HUDEP-2 (cell line): ENCODE data around the gene TADA2B.
A peak's percentile ranks its signal among the peaks of the same experiment; 100 is the strongest.
"Not testable (repeated sequence)": the region's sequence is repeated elsewhere in the genome, so short reads cannot be mapped to it uniquely, and the experiment has no call there.

ENCODE experiments used
- DNase-seq, 76 experiments: peaks; one replicate each; lab custom pipeline; 2025; ENCODE audit not compliant: unreplicated experiment in 76 of 76; lab: John Stamatoyannopoulos, UW

The TADA2B gene

DNA sequence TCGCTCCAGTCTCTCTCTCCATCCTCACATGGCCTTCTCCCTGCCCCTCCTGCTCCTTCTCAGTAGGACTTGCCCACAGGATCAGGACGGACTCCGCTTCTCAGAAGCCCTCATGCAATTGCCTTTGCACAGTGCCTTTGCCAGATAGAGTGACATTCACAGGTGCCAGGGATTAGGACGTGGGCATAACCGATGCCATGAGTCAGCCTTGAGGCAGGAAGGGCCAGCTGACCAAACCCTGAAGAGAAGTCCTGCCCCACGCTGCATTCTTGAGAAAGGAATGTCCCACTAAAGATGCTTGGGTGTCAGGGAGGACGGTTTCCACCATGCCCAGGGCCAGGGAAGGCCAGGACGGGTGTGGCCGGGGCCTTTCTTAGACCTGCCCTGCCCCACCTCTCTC lies 31.3 kb downstream of the TADA2B start:
- DNase-seq, result no peak

DNA sequence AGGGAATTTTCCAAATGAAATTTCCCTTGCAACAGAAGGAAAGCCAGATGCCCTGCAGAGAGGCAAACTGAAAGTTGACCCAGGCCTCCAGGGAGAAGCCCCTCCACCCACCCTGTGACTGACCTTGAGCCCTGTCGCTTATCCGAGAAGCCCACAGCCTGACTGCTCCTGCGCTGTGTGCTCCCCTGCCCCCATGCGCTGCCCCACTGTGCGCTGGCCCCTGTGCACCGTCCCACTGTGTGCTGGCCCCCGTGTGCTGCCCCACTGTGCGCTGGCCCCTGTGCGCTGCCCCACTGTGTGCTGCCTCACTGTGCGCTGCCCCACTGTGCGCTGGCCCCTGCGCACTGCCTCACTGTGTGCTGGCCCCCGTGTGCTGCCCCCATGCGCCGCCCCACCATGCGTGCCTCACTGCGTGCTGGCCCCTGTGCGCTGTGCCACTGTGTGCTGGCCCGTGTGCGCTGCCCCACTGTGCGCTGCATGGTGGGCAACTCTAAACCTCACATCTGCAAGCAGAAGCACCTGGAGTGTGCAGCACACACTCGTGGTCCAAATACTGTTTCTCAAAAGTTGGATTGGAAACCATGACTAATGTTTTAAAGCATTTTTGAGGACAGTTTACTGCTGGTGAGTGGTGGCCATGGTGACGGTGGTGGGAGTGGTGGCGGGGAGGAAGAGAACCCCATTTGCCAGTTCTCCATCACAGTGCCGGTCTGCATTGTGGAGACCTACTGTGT lies 33.0 kb downstream of the TADA2B start:
- DNase-seq, result no peak

- no peak for DNase-seq
Observed at GRCh38 chr4:7076696-7077082, 33.5 kb downstream of the TADA2B start.

GRCh38 chr4:7077371-7077770 lies 34.2 kb downstream of the TADA2B start:
- no peak for DNase-seq

DNA sequence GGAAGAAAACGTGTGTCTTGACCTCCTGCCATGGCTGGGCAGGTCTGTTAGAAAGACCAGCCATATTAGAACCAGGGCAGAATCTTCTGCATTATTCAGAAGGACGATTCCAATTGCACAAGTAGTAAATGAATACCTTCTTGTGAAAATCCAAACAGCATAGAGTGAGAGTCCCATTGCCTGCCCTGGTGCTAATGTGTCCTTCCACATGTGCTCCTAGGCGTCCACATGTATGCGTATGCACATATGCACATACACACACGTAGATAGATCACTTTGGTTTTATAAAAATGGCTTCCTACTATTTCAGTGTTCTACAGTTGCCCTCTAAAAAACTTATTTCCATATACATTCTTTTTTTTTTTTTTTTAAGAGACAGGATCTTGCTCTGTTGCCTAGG lies 34.9 kb downstream of the TADA2B start:
- no peak for DNase-seq

DNA sequence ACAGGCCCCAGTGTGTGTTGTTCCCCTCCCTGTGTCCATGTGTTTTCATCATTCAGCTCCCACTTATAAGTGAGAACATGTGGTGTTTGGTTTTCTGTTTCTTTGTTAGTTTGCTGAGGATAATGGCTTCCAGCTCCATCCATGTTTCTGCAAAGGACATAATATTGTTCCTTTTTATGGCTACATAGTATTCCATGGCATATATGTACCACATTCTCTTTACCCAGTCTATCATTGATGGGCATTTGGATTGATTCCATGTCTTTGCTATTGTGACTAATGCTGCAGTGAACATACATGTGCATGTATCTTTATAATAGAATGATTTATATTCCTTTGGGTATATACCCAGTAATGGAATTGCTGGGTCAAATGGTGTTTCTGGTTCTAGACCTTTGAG lies 36.3 kb downstream of the TADA2B start:
- DNase-seq, result not testable (repeated sequence)

- not testable (repeated sequence) for DNase-seq
Observed at GRCh38 chr4:7079909-7080308, 36.7 kb downstream of the TADA2B start.

DNA sequence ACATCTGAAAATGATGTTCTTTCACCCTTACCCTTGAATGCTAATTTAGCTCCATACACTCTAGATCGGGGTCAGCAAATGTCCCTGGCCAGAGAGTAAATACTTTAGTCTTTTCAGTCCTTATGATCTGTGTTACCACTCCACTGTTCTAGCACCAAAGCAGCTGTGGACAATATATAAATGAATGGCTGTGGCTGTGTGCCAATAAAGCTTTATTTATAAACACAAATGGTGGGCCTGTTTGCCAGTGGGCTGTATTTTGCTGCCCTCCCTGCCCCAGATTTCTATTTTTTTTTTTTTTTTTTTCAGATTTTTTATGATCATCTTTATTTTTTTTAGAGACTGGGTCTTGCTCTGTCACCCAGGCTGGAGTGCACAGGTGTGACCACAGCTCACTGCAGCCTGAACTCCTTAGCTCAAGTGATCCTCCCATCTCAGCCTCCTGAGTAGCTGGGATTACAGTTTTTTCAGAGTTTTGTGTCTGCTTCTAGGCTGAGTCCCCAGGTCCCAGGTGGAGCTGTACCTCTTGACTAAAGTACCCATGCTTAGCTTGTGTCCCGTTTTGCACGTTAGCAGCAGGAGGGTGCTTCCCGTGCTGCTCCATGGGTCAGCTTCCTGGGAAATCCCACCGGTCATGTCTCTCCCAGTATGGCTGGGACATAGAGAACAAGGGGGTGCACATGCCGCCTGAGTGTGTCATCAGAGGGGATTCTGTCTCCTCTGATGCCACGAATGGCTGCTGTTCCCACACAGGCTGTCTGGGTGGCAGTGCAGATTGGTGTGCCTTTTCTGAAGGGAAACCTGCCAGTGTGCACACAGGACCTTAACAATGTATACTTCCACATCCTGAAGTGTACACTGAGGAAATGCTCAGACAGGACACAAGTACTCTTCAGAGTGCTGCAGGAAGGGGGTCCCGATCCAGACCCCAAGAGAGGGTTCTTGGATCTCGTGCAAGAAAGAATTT lies 40.7 kb downstream of the TADA2B start:
- DNase-seq, result no peak

DNA sequence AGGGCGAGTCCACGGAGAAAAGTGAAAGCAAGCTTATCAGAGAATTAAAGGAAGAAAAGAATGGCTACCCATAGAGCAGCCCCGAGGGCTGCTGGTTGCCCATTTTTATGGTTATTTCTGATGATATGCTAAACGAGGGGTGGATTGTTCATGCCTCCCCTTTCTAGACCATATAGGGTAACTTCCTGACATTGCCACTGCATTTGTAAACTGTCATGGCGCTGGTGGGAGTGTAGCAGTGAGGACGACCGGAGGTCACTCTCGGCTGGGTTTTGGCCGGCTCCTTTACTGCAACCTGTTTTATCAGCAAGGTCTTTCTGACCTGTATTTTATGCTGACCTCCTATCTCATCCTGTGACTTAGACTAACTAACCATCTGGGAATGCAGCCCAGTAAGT lies 41.4 kb downstream of the TADA2B start:
- DNase-seq, result peak in 1 of 76 experiments; percentile 9

DNA sequence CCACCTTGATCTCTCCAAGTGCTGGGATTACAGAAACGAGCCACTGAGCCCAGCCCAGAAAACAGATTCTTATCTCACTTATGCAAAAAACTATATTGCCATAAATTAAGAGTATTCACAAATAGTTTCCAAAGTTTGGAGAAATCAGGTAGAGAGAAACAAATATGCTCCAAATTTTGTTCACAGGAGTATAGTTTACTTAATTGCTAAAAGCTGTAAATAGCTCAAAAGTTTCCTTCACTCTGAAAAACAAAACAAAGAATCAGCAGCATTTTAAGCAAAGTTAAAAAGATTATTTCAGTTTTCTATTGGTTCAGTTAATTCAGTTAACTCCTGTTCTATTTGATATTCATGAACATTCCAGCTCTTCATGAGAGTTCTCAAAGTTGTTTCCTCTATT lies 43.2 kb downstream of the TADA2B start:
- no peak for DNase-seq

DNA sequence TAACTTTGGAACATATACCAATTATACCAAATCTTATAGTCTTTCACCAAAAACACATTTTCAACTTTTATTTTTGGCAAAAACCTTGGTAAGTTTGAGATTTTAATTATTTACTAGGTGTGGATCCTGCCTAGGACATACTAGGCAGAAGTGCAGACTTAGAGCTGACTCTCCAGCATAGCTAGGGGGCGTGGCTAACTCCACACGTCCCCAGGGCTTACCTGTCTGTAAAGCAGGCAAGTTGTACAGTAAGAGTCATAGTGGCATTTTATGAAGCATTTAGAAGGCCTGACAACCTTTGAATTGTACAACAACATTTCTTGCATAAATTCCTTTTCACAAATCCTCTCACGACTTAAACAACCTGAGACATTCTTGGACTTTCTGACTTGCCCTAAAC lies 43.9 kb downstream of the TADA2B start:
- no peak for DNase-seq

- DNase-seq, result no peak
Observed at GRCh38 chr4:7089213-7089986, 46.2 kb downstream of the TADA2B start.

- no peak for DNase-seq
Observed at GRCh38 chr4:7092026-7092425, 48.9 kb downstream of the TADA2B start.

DNA sequence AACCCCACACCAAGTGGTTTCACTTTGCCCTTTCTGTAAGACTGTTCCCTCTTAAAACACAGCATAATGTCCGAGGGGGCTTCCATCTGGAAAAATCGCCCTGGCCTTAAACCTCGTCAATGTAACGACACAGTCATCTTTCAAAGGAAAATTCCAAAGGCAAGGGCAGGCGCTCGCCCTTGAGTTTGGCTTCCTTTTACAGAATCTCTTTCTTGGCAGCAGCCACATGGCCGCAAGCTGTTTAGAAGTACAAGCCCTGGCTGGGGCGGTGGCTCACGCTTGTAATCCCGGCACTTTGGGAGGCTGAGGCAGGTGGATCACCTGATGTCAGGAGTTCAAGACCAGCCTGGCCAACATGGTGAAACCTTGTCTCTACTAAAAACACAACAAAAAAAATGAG lies 51.7 kb downstream of the TADA2B start:
- no peak for DNase-seq

- no peak for DNase-seq
Observed at GRCh38 chr4:7095611-7096155, 52.5 kb downstream of the TADA2B start.

DNA sequence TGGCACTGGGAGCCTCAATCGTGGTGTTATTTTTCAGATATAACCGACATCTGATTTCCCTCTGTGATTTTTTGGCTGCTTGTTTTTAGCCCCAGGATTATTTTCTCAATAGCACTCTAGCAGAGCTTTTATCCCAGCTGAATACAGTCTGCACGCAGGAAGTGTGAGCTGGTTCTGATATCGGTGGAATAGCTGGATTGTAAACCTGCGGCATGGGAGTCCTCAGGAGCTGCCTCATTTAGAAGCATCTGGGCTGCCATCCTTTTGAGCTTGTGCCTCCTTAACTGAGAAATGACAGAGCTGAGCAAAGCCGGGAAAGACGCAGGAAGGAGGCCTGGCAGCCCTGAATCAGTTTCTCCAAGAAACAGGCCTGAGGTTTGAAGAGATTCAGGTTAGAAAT lies 53.1 kb downstream of the TADA2B start:
- no peak for DNase-seq

DNA sequence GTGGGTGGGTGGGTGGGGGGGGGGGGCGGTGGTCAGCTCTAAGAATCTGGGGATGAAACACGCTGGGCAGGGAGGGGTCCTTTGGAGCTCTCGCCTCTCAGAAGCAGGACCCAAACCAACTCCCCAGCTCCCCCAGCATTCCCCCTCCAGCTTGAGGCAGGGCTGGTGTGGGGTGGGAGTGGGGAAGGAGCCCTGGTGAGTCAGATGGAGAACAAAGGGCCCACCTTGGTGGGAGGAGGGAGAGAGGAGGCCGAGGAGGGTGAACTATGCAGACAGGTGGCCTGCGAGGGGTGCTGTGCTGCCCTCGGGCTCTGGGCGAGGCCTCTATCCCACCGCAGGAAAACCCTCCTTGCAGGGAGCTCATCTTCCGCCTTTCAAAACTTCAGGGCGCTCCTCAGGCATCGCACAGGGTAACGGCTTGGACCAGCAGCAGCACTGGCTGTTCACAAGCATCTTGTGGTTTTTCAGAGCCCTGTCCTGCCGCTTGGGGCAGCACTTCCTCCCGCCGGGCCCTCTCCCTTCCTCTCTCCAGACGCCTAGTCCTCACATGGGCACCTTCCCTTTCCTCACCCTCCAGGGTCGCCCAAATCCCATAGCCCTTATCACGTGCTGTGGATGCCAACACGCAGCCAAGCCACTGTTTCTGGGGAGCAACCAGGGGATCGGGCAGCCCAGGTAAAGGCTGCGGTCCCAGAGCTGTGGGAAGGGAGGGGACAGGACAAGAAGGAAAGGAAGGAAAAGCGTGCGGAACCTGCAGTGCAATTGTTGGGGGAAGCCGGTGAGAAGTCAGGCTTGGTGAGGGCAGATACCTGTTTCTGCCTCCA lies 58.7 kb downstream of the TADA2B start:
- DNase-seq, result peak in 56 of 76 experiments; percentile 4 to 63 (median 34)

- DNase-seq, result not testable (repeated sequence)
Observed at GRCh38 chr4:7102516-7102909, 59.3 kb downstream of the TADA2B start.

DNA sequence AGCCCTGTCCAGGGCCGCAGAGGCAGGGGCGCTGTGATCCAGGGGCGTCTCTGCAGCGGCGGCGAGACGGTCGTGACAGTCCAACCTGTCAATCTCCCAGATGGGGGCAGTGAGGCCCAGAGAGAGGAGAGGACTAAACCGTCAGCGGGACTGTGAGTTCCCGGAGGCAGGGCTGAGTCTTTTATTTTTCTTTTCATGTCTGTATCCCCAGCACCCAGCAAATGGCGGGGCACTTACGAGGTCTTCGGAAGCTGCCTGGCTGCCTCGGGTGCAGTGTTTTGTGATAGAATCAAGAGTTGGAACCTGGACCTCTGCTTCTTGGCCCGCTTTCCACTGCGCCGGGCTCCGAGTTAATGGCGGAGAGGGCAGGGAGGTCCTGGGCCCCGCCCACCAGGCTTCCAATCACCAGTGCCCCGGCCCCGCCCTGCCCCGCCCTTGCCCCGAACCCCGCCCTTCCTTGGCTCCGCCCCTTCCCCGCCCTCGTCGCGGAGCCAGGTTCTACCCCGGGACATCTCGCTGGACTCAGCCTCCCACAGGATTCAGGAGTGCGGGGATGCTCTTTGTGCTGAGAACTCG lies 59.9 kb downstream of the TADA2B start:
- DNase-seq, result peak in 74 of 76 experiments; percentile 2 to 81 (median 62)
